Measurements from ENCODE around the gene SEMA4A.

Gene SEMA4A

DNA sequence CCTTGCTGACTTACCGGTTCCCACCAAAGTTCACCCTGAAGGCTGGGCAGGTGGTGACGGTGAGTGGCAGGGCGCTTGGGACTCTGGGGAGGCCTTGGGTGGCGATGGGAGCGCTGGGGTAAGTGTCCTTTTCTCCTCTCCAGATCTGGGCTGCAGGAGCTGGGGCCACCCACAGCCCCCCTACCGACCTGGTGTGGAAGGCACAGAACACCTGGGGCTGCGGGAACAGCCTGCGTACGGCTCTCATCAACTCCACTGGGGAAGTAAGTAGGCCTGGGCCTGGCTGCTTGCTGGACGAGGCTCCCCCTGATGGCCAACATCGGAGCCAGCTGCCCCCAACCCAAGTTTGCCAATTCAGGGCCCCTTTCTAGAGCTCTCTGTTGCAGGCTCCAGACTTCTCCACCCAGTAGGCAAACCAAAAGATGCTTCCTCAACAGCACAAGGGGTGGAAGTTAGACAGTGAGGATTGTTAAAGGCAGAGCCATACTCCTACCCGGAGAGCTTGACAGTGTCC lies 16.4 kb upstream of the SEMA4A start:
- no peak for DNase-seq

DNA sequence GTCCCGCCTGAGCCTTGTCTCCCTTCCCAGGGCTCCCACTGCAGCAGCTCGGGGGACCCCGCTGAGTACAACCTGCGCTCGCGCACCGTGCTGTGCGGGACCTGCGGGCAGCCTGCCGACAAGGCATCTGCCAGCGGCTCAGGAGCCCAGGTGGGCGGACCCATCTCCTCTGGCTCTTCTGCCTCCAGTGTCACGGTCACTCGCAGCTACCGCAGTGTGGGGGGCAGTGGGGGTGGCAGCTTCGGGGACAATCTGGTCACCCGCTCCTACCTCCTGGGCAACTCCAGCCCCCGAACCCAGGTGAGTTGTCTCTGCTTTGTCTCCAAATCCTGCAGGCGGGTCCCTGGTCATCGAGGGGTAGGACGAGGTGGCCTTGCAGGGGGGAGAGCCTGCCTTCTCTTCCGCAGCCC lies 14.9 kb upstream of the SEMA4A start:
- no peak for DNase-seq

GRCh38 chr1:156140879-156141707 lies 12.3 kb upstream of the SEMA4A start:
- peak; percentile 28 for DNase-seq

DNA sequence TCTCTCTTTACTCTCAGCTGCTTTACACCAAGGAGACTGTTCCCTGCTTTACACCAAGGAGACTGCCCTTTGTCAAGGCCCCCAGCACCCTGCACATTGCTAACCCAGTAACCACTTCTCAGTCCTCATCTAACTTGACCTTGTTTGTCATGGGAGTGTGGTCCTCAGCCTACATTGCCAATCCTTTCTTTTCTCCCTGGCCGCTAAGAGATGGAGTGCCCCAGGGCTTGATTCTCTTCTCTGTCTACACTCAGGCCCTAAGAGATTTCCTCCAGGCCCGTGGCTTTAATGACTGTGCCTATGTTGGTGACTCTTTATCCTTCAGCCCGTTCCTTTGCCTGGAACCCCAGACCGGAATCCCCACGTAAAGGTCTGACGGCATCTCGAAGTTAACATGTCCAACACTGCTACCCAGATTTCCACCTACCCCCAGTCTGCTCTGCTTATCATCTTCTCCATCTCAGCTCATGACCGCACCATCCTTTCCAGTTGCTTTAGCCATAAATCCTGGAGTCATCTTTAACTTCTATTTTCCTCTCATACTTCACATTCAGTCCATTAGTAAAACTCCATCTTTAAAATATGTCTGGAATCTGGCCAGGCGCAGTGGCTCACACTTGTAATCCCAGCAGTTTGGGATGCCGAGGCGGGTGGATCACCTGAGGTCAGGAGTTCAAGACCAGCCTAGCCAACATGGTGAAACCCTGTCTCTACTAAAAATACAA lies 9.5 kb upstream of the SEMA4A start:
- no peak for DNase-seq

DNA sequence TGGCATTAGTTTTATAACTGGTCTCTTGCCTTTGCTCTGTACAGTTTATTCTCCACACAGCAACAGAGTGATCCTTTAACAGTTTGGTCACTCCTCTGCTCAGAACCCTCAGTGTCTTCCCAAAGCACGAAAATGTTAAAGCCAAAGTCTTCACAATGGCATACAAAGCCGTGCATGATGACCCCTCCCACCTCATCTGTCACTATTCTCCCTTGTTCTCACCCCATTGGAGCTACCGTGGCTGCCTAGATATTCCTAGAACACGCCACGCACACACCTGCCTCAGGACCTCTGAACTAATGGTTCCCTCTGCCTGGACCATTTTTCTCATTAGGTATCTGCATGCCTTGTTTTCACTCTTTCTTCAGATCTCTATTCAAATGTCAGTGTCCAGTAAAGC lies 8.6 kb upstream of the SEMA4A start:
- DNase-seq, result no peak

DNA sequence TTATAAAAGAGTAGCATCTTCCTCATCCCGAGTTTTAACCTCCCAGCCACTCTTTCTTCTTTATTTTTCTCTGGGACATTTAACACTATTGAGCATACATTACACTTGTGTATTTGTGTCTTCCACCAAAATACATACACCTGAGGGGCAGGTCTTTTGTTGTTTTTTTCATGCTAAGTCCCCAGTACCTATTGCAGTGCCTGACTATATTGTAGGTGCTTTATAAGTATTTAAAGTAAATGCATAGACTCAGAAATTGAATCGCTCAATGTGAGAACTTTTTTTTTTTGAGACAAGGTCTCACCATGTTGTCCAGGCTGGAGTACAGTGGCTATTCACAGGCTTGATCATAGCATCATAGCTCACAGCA lies 7.8 kb upstream of the SEMA4A start:
- no peak for DNase-seq

- DNase-seq, result no peak
These were observed 7.2 kb upstream of the SEMA4A start for GRCh38 chr1:156146020-156146768.

DNA sequence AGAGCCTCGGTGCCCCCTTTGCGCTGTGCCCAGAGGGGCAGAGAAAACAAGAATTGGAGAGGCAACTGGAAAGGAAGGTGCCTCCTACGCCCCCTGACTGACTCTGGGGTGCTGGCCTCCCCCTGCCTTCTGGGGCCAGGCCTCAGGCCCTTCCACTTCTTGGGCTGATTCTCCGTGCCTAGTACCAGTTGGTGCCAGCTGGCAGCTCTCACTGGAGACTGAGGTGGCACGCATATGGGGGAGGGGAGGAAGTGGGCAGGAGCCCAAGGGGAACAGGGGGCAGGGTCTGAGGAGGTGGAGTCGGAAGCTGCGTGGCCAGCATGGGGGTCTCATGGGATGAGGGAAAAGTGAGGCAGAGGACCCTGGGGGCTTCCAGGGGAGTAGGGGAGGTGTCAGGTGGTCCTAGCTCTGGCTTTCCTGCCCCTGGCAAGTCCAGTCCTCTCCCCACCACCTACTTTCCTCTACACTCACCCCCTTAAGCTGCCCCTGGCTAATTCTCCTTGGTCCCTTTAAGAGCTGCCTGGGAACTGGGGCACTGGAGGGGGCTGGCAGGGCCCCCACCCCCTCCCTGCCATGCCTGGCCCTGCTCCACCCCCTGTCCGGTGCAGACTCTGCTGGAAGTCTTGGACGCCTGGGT lies 6.5 kb upstream of the SEMA4A start:
- no peak for DNase-seq

GRCh38 chr1:156148216-156148615 lies 5.2 kb upstream of the SEMA4A start:
- no peak for DNase-seq

GRCh38 chr1:156149374-156150332 lies 3.7 kb upstream of the SEMA4A start:
- DNase-seq, result no peak

DNA sequence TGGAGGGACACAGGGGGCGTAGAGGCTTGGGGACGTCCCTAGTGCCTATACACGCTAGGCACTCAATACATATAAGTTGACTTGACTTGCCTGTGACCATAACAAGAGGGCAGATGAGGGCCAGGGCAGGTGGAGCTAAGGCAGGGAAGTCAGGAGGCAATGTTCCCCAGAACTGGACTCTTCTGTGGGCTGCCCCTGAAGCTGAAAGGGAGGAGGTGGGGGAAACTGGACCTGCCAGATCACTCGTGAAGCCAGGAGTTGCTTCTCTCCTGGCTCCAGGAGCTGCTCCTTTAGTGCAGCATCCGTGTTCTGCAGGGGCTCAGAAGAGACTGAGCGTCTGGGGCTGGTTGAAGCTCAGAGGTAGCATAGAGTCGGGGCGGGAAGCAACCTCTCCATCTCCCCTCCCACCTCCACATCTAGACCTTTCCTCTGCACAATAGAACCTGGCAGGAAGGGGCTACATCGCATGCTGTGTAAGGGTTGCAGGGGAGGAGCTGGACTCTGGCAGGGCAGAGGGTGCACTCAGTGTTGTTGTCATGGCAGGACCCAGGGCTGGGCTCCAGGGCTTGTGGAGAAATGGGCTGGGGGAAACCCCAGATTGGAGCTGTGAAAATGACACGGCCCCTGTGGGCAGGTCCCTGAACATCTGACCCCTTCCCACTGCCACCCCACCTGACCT lies 2.9 kb upstream of the SEMA4A start:
- DNase-seq, result no peak

DNA sequence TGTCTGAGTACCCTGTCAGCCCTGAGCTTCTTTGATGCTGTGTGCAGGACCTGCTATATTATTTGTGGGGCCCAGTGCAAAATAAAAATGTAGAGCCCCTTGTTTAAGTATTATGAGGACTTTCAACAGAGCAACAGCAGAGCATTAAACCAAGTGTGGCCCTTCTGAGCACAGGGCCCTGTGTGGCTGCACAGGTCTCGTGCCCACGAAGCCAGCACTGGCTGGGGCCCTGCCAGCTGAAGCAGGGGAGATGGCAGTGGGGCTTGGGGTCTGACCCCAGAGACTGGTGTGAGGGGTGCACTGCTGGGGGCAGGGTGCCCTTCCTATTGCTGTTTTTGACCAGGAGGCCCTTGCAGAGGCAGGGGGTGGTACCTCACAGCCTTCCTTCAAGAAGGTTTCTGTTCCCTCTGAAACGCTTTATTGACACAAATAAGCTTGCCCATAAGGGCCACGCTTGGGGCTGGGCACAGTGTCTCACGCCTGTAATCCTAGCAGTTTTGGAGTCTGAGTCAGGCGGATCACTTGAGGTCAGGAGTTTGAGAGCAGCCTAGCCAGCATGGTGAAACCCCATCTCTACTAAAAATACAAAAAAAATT lies 2.2 kb upstream of the SEMA4A start:
- no peak for DNase-seq

DNA sequence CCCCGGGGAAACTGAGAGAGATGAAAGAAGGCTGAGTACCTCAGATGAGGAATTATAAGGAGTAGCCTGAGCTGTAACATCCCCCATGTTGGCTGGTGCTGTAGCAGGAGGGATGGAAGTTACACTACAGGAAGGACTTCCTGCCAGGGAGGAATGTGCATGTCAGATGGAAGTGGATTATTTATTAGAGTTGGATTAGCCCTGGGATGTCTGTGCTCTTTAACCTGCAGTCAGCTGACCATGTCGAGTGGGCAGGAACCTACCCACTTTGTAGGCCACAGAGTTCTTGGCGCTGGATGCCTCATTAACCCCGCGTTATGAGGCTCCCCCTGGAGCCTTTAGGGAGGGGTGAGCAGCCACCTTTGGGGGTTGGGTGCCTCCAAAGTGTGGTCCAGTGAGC lies 757 bp upstream of the SEMA4A start:
- DNase-seq, result no peak

DNA sequence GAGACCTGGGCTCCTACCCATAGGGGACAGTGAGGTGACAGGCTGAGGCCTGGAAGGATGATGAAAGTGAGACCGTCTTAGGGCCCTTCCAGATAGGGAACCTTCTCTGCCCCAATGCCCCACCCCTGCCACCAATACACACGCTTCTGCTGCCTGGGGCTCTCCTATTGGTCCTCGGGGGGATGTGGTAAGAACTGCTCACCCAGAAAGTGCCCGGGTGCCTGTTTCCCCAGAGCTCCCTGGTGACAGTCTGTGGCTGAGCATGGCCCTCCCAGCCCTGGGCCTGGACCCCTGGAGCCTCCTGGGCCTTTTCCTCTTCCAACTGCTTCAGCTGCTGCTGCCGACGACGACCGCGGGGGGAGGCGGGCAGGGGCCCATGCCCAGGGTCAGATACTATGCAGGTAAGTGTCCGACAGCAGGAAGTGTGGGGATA lies 948 bp downstream of the SEMA4A start:
- DNase-seq, result no peak

DNA sequence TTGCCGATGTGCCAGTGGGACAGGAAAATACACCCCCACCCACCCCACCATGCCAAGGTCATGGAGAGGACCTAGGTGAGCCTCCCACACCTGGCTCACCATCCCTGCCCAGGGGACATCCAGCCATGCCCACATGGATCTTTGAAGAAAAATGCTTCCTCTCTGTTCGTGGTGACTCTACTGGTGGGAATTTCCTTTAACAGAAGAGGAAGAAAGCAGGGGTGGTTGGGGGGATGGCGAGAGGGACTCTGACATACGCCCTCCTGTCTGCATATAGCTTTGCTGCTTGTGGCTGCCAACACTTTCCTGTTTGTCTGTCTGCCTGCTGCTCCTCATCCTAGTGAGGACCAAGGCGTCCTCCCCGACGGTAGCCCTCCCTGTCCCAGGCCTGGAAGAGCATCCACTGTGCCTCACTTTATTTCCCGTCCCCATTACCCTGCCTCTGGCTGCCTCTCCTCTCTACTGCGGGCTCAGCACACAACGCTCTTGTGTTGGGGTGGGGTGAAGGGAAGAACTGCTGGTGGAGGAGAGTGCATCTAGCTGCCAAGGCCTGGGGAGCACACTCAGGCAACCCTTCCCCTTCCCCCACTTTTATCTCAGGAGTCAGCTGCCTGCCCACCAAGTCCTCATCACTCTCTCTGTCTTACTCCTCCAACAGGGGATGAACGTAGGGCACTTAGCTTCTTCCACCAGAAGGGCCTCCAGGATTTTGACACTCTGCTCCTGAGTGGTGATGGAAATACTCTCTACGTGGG lies 2.5 kb downstream of the SEMA4A start:
- DNase-seq, result no peak

- no peak for DNase-seq
These were observed 4.1 kb downstream of the SEMA4A start for GRCh38 chr1:156157506-156157905.

DNA sequence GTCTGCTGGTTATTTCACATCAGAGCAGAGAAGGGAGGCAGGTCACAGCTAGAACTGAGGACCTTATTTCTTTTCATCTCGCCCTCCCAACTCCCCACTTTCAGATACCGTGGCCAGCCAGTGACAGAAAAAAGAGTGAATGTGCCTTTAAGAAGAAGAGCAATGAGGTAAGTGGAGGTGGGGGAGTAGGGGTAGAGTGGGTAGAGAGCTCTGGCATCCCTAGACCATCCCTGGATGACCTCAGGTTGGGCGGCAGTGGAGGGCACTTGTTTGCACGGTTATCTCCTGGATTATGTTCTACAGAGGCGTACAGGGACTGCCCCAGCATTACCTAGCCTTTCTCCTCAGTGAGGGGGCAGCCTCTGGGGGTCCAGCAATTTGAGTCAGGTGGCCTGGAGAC lies 4.6 kb downstream of the SEMA4A start:
- no peak for DNase-seq

DNA sequence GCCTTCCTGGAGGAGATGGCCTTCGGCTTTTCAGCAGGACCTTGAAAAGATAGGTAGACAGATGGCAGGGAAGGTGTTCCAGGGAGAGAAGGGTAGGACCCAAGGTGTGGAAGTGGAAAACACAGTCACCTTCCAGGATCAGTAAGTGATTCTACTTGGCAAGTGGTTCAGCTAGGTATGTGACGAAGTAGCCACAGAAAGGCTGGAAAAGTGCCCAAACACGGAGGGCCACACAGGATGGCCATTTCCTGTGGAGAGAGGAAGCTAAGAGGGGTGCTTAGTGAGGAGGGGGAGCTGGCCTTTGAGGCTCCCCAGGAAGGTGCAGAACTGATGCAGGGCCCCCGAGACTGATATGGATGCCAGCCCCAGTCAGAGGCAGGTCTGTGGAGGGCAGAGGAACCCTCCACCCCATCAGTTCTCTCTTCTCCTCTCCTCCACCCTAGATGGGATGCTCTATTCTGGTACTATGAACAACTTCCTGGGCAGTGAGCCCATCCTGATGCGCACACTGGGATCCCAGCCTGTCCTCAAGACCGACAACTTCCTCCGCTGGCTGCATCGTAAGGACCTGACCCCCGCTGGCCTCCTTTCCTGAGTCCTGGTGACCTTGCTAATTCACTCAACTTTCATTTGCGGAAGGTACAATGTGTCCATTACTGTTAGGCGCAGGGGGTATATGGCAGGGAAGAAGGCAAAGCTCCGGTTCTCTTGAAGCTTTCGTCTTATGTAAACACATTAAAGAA lies 6.8 kb downstream of the SEMA4A start:
- DNase-seq, result no peak

DNA sequence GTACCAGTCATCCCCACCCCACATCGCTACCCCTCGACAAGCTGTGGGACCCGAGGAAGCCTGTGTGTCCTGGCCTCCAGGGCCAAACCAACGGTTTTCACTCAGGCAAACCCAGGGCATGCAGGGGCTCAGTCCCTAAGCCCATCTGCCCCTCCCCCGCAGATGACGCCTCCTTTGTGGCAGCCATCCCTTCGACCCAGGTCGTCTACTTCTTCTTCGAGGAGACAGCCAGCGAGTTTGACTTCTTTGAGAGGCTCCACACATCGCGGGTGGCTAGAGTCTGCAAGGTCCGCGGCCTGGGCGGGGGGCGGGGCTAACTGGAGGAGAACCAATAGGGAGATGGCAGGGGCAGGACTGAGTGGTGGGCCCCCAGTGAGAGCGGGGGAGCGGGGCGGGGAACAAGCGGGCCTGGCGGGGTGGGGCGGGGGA lies 7.4 kb downstream of the SEMA4A start:
- DNase-seq, result peak; percentile 45

All from activated gamma-delta T cell (primary cell).